ENCODE results near the gene KIFC1. TPM values are rescaled to one million over a fixed set of nuclear protein-coding genes. Genes with fewer than 3 reads are reported as not detected.
"Not testable (repeated sequence)": the region's sequence is repeated elsewhere in the genome, so short reads cannot be mapped to it uniquely, and the experiment has no call there.

The KIFC1 gene
- total RNA-seq, 2 donors from 2014 or later = 56.6 to 94.3 TPM

DNA sequence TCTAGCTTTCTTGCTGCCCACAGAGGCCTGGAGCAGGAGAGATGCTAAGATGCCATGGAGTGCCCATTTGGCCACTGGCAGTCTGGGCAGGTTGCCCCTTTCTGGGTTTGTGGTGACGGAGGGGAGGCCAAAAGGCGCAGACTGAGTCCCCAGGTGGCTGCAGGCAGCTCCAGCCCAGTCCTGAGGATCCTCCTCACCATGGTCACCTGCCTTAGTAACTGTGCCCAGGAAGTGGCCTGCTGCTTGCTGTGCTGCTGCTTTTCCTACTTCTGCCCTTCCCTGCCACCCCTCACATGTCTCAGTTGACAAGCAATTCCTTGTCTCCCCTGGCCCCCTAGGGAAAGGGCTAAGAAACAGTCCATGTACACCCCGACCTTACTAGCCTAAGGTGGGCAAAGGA, 35.3 kb upstream of the KIFC1 start:
- H3K9me3 Mint-ChIP-seq = no peaks in the 10 kb centered on the region
- no peak overlapping the region for H3K27ac Mint-ChIP-seq
- DNase-seq = no peak
- Histone ChIP-seq H3K36me3 (ENCODE audit: control insufficient read depth, insufficient read depth, low read length) (no peaks in the 10 kb centered on the region), H3K4me3 (ENCODE audit: low read length) (no peak overlapping the region), H3K4me1 (ENCODE audit: control insufficient read depth, insufficient read depth, low read length) (peaks cover 7% of the 10 kb centered on the region), H3K9ac (ENCODE audit: extremely low read depth, low read length, poor library complexity, severe bottlenecking) (no peak overlapping the region), H3K9me3 (ENCODE audit: control insufficient read depth, low read length) (no peaks in the 10 kb centered on the region), H3K27ac (ENCODE audit: low read depth, low read length) (no peak overlapping the region), H3K27me3 (ENCODE audit: control insufficient read depth, insufficient read depth, low read length, poor library complexity, severe bottlenecking) (no peaks in the 10 kb centered on the region)
- 94 to 100% methylated on average over 1 to 3 of the region's 3 CpGs for WGBS, 2 experiments (ENCODE audit: insufficient coverage in 1 of 2, insufficient read length in 1 of 2)
- no peak overlapping the region for H3K4me3 Mint-ChIP-seq
- TF ChIP-seq, protein P1, sequence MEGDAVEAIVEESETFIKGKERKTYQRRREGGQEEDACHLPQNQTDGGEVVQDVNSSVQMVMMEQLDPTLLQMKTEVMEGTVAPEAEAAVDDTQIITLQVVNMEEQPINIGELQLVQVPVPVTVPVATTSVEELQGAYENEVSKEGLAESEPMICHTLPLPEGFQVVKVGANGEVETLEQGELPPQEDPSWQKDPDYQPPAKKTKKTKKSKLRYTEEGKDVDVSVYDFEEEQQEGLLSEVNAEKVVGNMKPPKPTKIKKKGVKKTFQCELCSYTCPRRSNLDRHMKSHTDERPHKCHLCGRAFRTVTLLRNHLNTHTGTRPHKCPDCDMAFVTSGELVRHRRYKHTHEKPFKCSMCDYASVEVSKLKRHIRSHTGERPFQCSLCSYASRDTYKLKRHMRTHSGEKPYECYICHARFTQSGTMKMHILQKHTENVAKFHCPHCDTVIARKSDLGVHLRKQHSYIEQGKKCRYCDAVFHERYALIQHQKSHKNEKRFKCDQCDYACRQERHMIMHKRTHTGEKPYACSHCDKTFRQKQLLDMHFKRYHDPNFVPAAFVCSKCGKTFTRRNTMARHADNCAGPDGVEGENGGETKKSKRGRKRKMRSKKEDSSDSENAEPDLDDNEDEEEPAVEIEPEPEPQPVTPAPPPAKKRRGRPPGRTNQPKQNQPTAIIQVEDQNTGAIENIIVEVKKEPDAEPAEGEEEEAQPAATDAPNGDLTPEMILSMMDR (conservative IDR thresholded peaks at IDR 0.05) = no peak
- H3K36me3 Mint-ChIP-seq (ENCODE audit: low read depth) = no peaks in the 10 kb centered on the region
- peaks cover 34% of the 10 kb centered on the region for H3K4me1 Mint-ChIP-seq
- H3K27me3 Mint-ChIP-seq (ENCODE audit: insufficient read depth) = peaks cover 12% of the 10 kb centered on the region

DNA sequence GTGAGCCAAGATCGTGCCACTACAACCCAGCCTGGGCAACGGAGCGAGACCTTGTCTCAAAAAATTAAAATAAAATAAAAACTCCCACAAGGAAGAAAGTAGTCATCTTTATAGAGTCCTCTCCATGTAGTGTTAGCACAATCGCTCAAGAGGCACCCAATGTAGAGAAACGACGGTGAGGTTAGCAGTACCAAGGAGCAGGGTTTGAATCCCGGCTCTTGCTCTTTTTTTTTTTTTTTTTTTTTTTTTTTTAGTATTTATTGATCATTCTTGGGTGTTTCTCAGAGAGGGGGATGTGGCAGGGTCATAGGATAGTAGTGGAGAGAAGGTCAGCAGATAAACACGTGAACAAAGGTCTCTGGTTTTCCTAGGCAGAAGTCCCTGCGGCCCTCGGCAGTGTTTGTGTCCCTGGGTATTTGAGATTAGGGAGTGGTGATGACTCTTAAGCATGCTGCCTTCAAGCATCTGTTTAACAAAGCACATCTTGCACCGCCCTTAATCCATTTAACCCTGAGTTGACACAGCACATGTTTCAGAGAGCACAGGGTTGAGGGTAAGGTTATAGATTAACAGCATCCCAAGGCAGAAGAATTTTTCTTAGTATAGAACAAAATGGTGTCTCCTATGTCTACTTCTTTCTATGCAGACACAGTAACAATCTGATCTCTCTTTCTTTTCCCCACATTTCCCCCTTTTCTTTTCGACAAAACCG, 34.3 kb upstream of the KIFC1 start:
- WGBS, 2 experiments (ENCODE audit: insufficient coverage in 1 of 2, insufficient read length in 1 of 2) = 80 to 92% methylated on average over 2 to 11 of the region's 13 CpGs
- H3K9me3 Mint-ChIP-seq = not testable (repeated sequence)
- H3K4me1 Mint-ChIP-seq = peaks cover 41% of the 10 kb centered on the region

DNA sequence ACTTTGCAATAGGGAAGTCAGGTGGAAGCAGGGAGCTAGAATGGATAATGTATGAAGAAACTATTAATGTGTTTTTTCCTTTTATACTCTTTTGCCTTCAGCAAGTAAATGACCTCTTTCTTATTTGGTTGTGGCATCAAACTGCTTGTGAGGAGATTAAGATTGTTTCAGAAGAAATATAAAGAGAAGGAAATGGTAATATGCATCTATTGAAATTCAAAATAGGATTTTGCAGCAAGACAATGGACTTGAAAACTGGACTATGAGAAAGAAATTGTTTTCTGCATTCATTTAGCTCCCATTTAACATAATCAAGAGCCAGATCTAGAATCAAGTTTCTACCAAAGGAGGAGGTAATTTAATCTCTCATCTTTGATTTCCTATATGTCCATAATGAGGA, 32.3 kb upstream of the KIFC1 start:
- Mint-ChIP-seq H3K27ac (no peak overlapping the region), H3K4me3 (no peak overlapping the region), H3K27me3 (ENCODE audit: insufficient read depth) (peaks cover 7% of the 10 kb centered on the region), H3K36me3 (ENCODE audit: low read depth) (no peaks in the 10 kb centered on the region), H3K9me3 (no peaks in the 10 kb centered on the region), H3K4me1 (peaks cover 47% of the 10 kb centered on the region)
- no peaks in the 10 kb centered on the region for H3K9me3 ChIP-seq (ENCODE audit: control insufficient read depth, low read length)
- H3K27ac ChIP-seq (ENCODE audit: low read depth, low read length) = no peak overlapping the region
- no peaks in the 10 kb centered on the region for H3K27me3 ChIP-seq (ENCODE audit: control insufficient read depth, insufficient read depth, low read length, poor library complexity, severe bottlenecking)
- no peak for DNase-seq
- no peak overlapping the region for H3K9ac ChIP-seq (ENCODE audit: extremely low read depth, low read length, poor library complexity, severe bottlenecking)
- TF ChIP-seq, protein P1 (conservative IDR thresholded peaks at IDR 0.05) = no peak
- H3K4me3 ChIP-seq (ENCODE audit: low read length) = no peak overlapping the region
- H3K4me1 ChIP-seq (ENCODE audit: control insufficient read depth, insufficient read depth, low read length) = peaks cover 14% of the 10 kb centered on the region
- no peaks in the 10 kb centered on the region for H3K36me3 ChIP-seq (ENCODE audit: control insufficient read depth, insufficient read depth, low read length)

More for the DNA sequence above, 34.3 kb upstream of the KIFC1 start:
- H3K4me3 ChIP-seq (ENCODE audit: low read length); DNase-seq; H3K9me3 ChIP-seq (ENCODE audit: control insufficient read depth, low read length); H3K36me3 Mint-ChIP-seq (ENCODE audit: low read depth); H3K36me3 ChIP-seq (ENCODE audit: control insufficient read depth, insufficient read depth, low read length); H3K4me3 Mint-ChIP-seq; H3K27me3 ChIP-seq (ENCODE audit: control insufficient read depth, insufficient read depth, low read length, poor library complexity, severe bottlenecking); H3K27ac ChIP-seq (ENCODE audit: low read depth, low read length); H3K9ac ChIP-seq (ENCODE audit: extremely low read depth, low read length, poor library complexity, severe bottlenecking): not testable (repeated sequence)
- peaks cover 12% of the 10 kb centered on the region for H3K27me3 Mint-ChIP-seq (ENCODE audit: insufficient read depth)
- peaks cover 14% of the 10 kb centered on the region for H3K4me1 ChIP-seq (ENCODE audit: control insufficient read depth, insufficient read depth, low read length)
- peak overlapping the region; percentile 88 for H3K27ac Mint-ChIP-seq

DNA sequence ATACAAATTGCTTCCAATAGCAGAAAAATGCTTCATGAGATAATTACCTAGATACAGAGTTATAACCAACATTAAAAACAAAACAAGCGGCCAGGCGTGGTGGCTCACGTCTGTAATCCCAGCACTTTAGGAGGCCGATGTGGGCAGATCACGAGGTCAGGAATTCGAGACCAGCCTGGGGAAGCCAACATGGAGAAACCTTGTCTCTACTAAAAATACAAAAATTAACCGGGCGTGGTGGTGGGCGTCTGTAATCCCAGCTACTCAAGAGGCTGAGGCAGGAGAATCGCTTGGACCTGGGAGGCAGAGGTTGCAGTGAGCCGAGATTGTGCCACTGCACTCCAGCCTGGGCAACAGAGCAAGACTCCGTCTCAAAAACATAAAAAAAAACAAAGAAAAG, 28.1 kb upstream of the KIFC1 start:
- H3K9me3 Mint-ChIP-seq; H3K9me3 ChIP-seq (ENCODE audit: control insufficient read depth, low read length); H3K27ac Mint-ChIP-seq; H3K36me3 Mint-ChIP-seq (ENCODE audit: low read depth); H3K4me3 Mint-ChIP-seq; H3K36me3 ChIP-seq (ENCODE audit: control insufficient read depth, insufficient read depth, low read length); H3K27me3 Mint-ChIP-seq (ENCODE audit: insufficient read depth); H3K4me3 ChIP-seq (ENCODE audit: low read length); DNase-seq; H3K27me3 ChIP-seq (ENCODE audit: control insufficient read depth, insufficient read depth, low read length, poor library complexity, severe bottlenecking); H3K27ac ChIP-seq (ENCODE audit: low read depth, low read length); H3K9ac ChIP-seq (ENCODE audit: extremely low read depth, low read length, poor library complexity, severe bottlenecking): not testable (repeated sequence)
- H3K4me1 ChIP-seq (ENCODE audit: control insufficient read depth, insufficient read depth, low read length) = peaks cover 14% of the 10 kb centered on the region
- peaks cover 31% of the 10 kb centered on the region for H3K4me1 Mint-ChIP-seq
- WGBS, 2 experiments (ENCODE audit: insufficient coverage in 1 of 2, insufficient read length in 1 of 2) = 89 to 96% methylated on average over 6 to 12 of the region's 12 CpGs

DNA sequence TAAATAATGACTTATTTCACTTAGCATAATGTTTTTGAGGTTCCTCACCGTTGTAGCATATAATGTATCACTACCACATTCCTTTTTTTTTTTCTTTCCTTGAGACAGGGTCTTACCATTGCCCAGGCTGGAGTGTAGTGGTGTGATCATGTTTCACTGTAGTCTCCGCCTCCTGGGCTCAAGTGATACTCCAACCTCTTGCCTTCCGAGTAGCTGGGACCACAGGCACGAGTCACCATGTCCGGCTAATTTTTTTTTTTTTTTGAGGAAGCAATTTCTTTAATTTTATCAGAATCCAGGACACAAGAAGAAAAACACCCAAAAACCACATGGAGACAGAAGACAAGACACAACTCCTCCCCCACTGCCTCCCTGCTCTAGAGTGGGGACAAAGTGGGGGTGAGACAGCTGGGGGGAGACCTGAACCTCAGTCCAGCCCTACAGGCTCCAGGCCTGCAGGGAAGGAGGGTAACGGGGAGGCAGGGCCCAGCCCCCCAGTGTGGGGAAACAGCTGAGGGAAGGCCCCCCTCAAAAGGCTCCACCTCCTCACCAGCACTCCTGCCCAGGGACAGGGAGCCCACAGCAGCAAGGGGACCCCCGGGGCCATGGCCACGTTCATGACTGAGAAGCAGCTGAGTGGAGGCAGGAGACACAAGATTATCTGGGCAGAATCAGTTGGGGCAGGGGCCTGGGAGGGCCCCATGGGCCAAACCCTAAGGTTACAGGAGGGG, 27.0 kb upstream of the KIFC1 start:
- H3K4me3 Mint-ChIP-seq; H3K9me3 Mint-ChIP-seq; H3K36me3 ChIP-seq (ENCODE audit: control insufficient read depth, insufficient read depth, low read length); H3K4me3 ChIP-seq (ENCODE audit: low read length); H3K27ac ChIP-seq (ENCODE audit: low read depth, low read length); H3K27me3 Mint-ChIP-seq (ENCODE audit: insufficient read depth); H3K27me3 ChIP-seq (ENCODE audit: control insufficient read depth, insufficient read depth, low read length, poor library complexity, severe bottlenecking); H3K9ac ChIP-seq (ENCODE audit: extremely low read depth, low read length, poor library complexity, severe bottlenecking); H3K9me3 ChIP-seq (ENCODE audit: control insufficient read depth, low read length); H3K36me3 Mint-ChIP-seq (ENCODE audit: low read depth): not testable (repeated sequence)
- peak; percentile 80 for DNase-seq
- H3K4me1 ChIP-seq (ENCODE audit: control insufficient read depth, insufficient read depth, low read length) = peaks cover 14% of the 10 kb centered on the region
- H3K27ac Mint-ChIP-seq = peak overlapping the region; percentile 32
- H3K4me1 Mint-ChIP-seq = peaks cover 25% of the 10 kb centered on the region
- WGBS, 2 experiments (ENCODE audit: insufficient coverage in 1 of 2, insufficient read length in 1 of 2) = 40 to 60% methylated on average over 1 to 7 of the region's 8 CpGs

All from endodermal cell (in vitro differentiated cells).